Measurements from ENCODE around the gene IL6.
A peak's percentile ranks its signal among the peaks of the same experiment; 100 is the strongest.
"Not testable (repeated sequence)": the region's sequence is repeated elsewhere in the genome, so short reads cannot be mapped to it uniquely, and the experiment has no call there.

The IL6 gene

GRCh38 chr7:22726907-22727713 lies at the start of gene IL6:
Gene IL6, plus strand, starts transcription at chr7:22727200. Its CDS starts 63 bp downstream, at chr7:22727263.
- DNase-seq: peak; percentile 58
- in situ Hi-C loops (cut with MboI; ENCODE audit: low pct_unique_long_range_greater_than_20kb, low sequenced_read_pairs): loop anchor here (10.0 kb wide), 1 partner anchor 162 kb away; no protein-coding TSS in a partner anchor

DNA sequence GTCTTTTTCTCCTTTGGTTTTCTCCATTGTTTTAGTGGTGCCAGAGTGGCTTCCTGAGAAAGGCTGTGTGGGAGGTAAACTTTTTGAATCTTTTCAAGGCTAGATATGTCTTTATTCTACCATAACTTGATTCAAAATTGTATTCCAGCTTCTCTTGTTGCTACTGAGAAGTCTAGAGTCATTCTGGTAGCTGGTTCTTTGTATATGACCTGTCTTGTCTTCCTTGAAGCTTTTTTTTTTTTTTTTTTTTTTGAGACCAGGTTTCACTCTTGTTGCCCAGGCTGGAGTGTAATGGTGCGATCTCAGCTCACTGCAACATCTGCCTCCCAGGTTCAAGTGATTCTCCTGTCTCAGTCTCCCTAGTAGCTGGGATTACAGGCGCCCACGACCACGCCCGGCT lies 49.7 kb upstream of the IL6 start:
- in situ Hi-C loops (cut with MboI; ENCODE audit: low pct_unique_long_range_greater_than_20kb, low sequenced_read_pairs): not testable (repeated sequence)

DNA sequence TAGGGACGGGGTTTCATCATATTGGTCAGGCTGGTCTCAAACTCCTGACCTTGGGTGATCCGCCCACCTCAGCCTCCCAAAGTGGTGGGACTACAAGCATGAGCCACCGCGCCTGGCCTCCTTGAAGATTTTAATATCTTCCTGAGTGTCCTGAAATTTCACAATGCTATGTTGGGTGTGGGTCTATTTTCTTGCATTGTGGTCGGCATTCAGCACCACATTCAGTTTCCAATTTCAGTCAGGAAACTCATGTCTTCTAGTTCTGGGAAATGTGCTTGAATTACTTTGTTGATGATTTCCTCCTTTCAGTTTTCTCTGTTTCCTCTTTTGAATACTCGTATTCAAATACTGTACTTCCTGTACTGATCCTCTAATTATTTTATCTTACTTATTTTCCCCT lies 49.3 kb upstream of the IL6 start:
- in situ Hi-C loops (cut with MboI; ENCODE audit: low pct_unique_long_range_greater_than_20kb, low sequenced_read_pairs): no loop called here
- no peak for DNase-seq

More for the DNA sequence above, 49.7 kb upstream of the IL6 start:
- not testable (repeated sequence) for DNase-seq

DNA sequence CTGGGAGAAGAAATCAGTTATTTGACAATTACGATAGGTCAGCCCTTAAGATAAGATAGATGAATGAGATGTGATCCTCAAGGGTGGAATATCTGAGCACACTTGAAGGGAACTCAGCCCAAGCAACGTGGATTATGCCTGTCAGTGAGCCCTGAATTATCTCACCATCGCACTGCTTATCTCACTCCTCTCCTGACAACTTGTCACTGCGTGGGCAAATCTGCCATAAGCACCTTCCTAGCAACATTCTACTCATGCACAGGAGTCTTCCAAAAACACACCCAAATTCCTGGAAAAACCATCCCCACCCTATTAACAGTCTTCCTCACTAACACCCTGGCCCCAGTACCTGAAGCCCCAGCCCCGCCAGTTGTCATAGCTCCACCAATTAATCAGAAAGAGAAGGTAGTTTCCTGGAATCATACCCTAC lies 46.5 kb upstream of the IL6 start:
- no peak for DNase-seq
- in situ Hi-C loops (cut with MboI; ENCODE audit: low pct_unique_long_range_greater_than_20kb, low sequenced_read_pairs): no loop called here

- DNase-seq: no peak
- in situ Hi-C loops (cut with MboI; ENCODE audit: low pct_unique_long_range_greater_than_20kb, low sequenced_read_pairs): no loop called here
These were observed 45.7 kb upstream of the IL6 start for GRCh38 chr7:22681312-22681711.

DNA sequence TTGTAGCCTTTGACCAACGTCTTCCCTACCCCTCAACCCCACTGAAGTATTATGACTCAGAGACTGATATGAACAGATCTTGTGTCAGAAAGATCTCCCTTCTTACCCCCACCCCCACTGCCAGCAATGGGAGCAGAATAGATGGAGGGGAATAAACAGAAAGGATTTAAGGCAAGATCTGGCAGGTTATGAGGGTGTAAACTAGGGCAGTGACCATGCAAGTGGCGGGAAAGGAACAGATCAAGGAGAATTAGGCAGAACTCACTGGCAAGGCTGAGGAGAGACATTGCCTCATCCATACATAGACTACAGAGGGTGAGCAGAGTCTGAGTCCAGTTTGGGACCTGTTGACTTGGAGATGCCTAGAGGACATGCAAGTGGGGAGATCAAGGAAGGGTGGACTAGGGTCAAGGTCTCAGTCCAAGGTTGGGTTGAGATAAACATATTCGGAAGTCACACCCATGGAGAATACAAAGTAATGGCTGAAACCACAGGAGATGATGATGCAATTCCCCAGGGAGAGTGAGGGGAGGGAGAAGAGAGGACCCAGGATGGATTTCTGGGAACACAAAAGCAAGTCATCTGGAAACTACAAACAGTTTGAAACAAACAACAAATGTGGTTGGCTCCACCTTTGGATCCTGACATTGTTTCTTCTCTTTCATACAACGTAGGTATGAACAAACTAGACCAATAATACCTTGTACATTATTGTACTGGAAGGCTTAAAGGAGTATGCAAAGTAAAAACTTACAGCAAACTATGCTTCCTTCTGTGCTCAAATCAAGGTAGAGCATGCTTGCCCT lies 44.9 kb upstream of the IL6 start:
- in situ Hi-C loops (cut with MboI; ENCODE audit: low pct_unique_long_range_greater_than_20kb, low sequenced_read_pairs): no loop called here
- DNase-seq: no peak

GRCh38 chr7:22683379-22683778 lies 43.6 kb upstream of the IL6 start:
- in situ Hi-C loops (cut with MboI; ENCODE audit: low pct_unique_long_range_greater_than_20kb, low sequenced_read_pairs): no loop called here

GRCh38 chr7:22686620-22687019 lies 40.4 kb upstream of the IL6 start:
- in situ Hi-C loops (cut with MboI; ENCODE audit: low pct_unique_long_range_greater_than_20kb, low sequenced_read_pairs): no loop called here
- no peak for DNase-seq

More at GRCh38 chr7:22683379-22683778, 43.6 kb upstream of the IL6 start:
- no peak for DNase-seq

- no peak for DNase-seq
- in situ Hi-C loops (cut with MboI; ENCODE audit: low pct_unique_long_range_greater_than_20kb, low sequenced_read_pairs): no loop called here
These were observed 38.9 kb upstream of the IL6 start for GRCh38 chr7:22688084-22688483.

GRCh38 chr7:22688934-22689333 lies 38.1 kb upstream of the IL6 start:
- DNase-seq; in situ Hi-C loops (cut with MboI; ENCODE audit: low pct_unique_long_range_greater_than_20kb, low sequenced_read_pairs): not testable (repeated sequence)

DNA sequence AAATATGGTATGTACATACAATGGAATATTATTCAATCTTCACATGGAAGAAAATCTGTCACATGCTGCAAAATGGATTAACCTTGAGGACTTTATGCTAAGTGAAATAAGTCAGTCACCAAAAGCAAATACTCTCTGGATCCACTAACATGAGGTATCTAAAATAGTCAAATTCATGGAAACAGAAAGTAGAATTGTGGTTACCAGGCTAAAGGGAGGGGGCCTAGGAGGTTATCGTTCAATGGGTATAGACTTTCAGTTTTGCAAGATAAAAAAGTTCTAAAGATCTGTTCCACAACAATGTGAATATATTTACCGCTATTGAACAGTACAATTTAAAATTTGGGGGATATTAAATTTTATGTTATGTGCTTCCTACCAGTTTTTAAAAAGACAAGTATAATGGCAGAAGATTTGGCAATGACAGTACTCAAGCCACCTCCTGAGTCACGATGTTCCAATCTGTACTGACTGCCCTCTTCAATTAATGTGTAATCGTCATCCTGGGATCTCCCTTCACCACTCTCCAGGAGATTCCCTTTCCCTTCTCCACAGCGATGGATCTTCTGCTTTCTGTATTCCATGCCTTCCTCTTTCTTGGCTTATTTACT lies 32.3 kb upstream of the IL6 start:
- in situ Hi-C loops (cut with MboI; ENCODE audit: low pct_unique_long_range_greater_than_20kb, low sequenced_read_pairs): no loop called here

GRCh38 chr7:22695476-22696132 lies 31.4 kb upstream of the IL6 start:
- DNase-seq: no peak
- in situ Hi-C loops (cut with MboI; ENCODE audit: low pct_unique_long_range_greater_than_20kb, low sequenced_read_pairs): no loop called here

More for the DNA sequence above, 32.3 kb upstream of the IL6 start:
- DNase-seq: no peak

GRCh38 chr7:22696541-22697228 lies 30.3 kb upstream of the IL6 start:
- DNase-seq: no peak
- in situ Hi-C loops (cut with MboI; ENCODE audit: low pct_unique_long_range_greater_than_20kb, low sequenced_read_pairs): no loop called here

DNA sequence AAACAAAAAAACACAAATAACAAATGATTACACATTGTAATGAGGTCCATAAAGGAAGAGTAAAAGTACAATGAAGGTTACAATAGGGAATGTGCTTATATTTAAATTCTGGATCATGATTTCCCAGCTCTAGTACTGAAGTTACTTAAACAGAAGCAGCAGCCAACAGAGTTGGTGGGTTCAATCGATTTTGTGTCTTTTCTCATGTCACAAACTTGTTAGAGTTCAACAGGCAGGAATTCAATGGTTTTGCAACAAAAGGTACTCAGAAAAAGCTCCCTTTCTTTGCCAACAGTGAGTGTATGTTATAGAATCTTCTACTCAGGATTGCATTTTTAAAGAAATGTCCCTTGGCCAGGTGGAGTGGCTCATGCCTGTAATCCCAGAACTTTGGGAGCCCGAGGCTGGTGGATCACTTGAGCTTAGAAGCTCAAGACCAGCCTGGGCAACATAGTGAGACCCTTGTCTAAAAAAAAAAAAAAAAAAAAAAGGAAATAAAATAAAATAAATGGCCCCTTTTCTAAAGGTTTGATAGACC lies 29.6 kb upstream of the IL6 start:
- in situ Hi-C loops (cut with MboI; ENCODE audit: low pct_unique_long_range_greater_than_20kb, low sequenced_read_pairs): no loop called here
- DNase-seq: no peak

DNA sequence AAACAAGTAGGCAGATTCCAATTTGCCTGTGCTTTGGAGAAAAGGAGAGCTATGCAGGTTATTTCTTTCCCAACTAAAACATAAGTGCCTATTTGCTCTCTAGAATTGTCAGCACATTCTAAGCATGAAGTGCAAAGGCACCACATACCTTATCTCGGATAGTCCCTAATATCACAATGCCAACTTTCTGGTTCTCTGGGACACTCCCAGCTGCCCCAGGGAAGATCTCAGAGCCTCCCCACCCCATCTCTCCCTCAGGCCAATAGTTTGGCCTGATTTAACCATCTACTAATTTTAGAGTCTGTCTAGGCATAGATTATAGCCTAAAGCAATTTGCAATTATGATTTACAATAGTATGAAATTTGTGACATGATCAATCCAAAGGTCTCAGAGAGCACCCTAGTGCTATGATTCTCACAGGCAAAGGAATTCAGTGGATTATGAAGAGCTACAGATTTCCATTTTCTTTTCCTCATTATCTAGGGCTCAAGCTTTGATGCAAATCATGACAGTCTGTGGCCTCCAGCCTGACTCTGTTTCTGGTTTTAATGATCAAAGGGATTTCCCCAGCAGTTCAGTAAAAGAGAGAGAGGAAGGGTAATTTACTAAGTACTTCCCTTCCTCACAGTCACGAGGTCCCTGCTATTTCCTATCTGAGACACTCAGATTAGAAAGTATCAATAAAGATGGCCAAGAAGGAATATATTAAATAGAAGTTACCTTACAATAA lies 29.0 kb upstream of the IL6 start:
- no peak for DNase-seq
- in situ Hi-C loops (cut with MboI; ENCODE audit: low pct_unique_long_range_greater_than_20kb, low sequenced_read_pairs): no loop called here

DNA sequence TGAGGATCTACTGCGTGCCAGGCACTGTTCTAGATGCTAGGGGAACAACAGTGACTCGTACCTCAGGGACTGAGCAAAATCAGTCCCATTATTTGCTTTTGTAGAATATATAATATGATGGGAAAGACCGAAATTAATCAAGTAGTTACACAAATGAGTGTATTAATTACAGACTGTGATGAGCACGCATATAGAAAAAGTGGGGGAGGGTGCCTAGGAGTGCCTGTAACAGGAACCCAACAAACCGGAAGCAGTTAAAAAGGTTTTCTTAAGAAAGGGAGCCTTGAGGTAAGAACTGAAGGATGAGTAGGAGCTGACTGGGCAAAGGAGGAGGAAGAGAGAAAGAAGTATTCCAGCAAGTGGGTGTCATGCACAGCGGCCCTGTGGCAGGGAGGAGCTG lies 28.2 kb upstream of the IL6 start:
- DNase-seq: no peak
- in situ Hi-C loops (cut with MboI; ENCODE audit: low pct_unique_long_range_greater_than_20kb, low sequenced_read_pairs): no loop called here

DNA sequence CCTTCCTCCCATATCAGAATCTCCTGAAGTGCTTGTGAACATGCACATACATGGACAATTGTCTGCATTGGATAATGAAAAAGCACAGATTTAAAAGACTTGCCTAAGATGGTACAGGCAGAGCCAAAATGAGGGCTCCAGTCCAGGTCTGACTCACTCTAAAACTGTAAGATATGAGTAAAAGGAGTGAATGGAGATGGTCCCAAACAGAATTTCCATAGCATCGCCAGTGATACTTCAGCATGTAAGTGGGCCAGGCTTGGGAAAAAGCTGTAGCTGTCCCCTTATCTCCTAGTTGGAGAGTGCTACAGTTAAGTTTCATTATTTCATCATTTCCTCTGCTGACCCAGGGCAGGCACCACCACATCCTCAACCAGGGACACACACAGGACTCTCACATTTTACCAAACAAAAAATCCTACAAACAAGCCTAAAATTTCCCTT lies 26.4 kb upstream of the IL6 start:
- DNase-seq: no peak
- in situ Hi-C loops (cut with MboI; ENCODE audit: low pct_unique_long_range_greater_than_20kb, low sequenced_read_pairs): no loop called here

DNA sequence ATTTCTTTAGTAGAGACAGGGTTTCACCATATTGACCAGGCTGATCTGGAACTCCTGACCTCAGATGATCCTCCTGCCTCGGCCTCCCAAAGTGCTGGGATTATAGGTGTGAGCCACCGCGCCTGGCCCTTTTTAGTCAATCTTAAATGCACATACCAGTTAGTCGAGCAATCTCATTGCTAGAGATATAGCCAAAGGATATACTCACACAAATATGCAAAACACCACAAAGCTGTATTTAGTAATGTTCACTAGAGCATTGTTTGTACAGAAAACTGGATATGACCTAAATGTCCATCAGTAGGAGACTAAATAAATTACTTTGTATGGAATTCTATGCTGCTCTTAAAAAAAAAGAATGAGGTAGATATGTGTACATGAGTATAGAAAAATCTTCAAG lies 24.5 kb upstream of the IL6 start:
- in situ Hi-C loops (cut with MboI; ENCODE audit: low pct_unique_long_range_greater_than_20kb, low sequenced_read_pairs): no loop called here
- DNase-seq: no peak

Data from KBM-7 (cell line).